OCI-LY1 (cell line): ENCODE measurements around the gene FKBP7.

Experiments
- CTCF ChIP-seq: fragments of 200-600 bp; sonication (generic), shearing (Covaris generic); IDR thresholded peaks from 2 replicates; pipeline ENCODE4 v1.5.1; 2017; ENCODE audit warnings: mild to moderate bottlenecking, antibody characterized with exemption, low read length, moderate library complexity, mixed read lengths
- EZH2 ChIP-seq: fragments of 200-600 bp; sonication (generic), shearing (Covaris generic); IDR thresholded peaks from 2 replicates; pipeline ENCODE4 v1.8.0; 2017; ENCODE audit warnings: borderline replicate concordance, mixed run types, mild to moderate bottlenecking, antibody characterized with exemption, low read length, moderate library complexity, mixed read lengths

- TF ChIP-seq CTCF (no peak), EZH2 (no peak)
Measured at GRCh38 chr2:178478130-178478438, 316 bp downstream of the FKBP7 start.
